Body of pancreas (tissue), 4 donors: ENCODE results near the gene ZNF804B.

ENCODE experiments used
- POLR2A ChIP-seq, 3 donors: fragments of 450-650 bp; IDR thresholded peaks; one replicate each; pipeline ENCODE4 v1.6.1; 2016; ENCODE audit warnings: antibody characterized with exemption in 3 of 3, mild to moderate bottlenecking in 2 of 3
- TF ChIP-seq, protein P1 (sequence below), 7 experiments: fragments of 450-650 bp in 4 of 7; fragments of 200-600 bp in 3 of 7; sonication (generic) in 3 of 7; IDR thresholded peaks; one replicate each; pipeline ENCODE4 v1.5.1; 2016 to 2019; ENCODE audit warnings: antibody characterized with exemption in 7 of 7

DNA sequence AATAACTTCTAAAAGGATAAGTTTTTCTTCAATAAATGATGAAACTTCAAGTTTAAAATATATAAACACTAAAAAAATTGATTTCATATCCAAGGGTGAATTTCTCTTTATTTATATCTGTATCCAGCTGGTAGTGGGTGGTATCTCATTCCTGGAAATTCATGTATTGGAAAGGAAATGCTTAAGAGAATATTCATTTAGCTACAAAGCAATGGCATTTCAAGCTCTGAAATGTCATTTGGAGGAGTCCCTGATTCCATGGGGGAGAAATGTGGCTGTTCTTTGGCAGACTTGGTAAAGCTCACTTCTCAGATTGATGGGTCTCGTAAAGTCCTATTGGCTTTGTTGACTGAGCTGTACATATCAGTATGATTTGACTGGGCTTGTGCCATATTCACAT lies 192.3 kb downstream of the ZNF804B start:
- TF ChIP-seq, protein P1, sequence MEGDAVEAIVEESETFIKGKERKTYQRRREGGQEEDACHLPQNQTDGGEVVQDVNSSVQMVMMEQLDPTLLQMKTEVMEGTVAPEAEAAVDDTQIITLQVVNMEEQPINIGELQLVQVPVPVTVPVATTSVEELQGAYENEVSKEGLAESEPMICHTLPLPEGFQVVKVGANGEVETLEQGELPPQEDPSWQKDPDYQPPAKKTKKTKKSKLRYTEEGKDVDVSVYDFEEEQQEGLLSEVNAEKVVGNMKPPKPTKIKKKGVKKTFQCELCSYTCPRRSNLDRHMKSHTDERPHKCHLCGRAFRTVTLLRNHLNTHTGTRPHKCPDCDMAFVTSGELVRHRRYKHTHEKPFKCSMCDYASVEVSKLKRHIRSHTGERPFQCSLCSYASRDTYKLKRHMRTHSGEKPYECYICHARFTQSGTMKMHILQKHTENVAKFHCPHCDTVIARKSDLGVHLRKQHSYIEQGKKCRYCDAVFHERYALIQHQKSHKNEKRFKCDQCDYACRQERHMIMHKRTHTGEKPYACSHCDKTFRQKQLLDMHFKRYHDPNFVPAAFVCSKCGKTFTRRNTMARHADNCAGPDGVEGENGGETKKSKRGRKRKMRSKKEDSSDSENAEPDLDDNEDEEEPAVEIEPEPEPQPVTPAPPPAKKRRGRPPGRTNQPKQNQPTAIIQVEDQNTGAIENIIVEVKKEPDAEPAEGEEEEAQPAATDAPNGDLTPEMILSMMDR (IDR thresholded peaks at IDR 0.05): no peak
- TF ChIP-seq POLR2A (IDR thresholded peaks at IDR 0.05): no peak
